ENCODE data around the gene ZNF384.

The ZNF384 gene

GRCh38 chr12:6699259-6699988 lies 10.2 kb upstream of the ZNF384 start:
- TF ChIP-seq, protein P1, sequence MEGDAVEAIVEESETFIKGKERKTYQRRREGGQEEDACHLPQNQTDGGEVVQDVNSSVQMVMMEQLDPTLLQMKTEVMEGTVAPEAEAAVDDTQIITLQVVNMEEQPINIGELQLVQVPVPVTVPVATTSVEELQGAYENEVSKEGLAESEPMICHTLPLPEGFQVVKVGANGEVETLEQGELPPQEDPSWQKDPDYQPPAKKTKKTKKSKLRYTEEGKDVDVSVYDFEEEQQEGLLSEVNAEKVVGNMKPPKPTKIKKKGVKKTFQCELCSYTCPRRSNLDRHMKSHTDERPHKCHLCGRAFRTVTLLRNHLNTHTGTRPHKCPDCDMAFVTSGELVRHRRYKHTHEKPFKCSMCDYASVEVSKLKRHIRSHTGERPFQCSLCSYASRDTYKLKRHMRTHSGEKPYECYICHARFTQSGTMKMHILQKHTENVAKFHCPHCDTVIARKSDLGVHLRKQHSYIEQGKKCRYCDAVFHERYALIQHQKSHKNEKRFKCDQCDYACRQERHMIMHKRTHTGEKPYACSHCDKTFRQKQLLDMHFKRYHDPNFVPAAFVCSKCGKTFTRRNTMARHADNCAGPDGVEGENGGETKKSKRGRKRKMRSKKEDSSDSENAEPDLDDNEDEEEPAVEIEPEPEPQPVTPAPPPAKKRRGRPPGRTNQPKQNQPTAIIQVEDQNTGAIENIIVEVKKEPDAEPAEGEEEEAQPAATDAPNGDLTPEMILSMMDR (conservative IDR thresholded peaks at IDR 0.05; ENCODE audit: low read depth), result no peak
- no peak for DNase-seq (ENCODE audit: low spot score)
- POLR2A ChIA-PET (ENCODE audit: low non-redundant PET), result no interaction called here
- H3K27ac ChIP-seq, result no peak overlapping the region
- CTCF ChIA-PET, result interaction anchor here (0.6 to 1.6 kb wide), 3 partner anchors 26 to 85 kb away, joined by 4 to 9 read pairs (median 6); no protein-coding TSS in a partner anchor

DNA sequence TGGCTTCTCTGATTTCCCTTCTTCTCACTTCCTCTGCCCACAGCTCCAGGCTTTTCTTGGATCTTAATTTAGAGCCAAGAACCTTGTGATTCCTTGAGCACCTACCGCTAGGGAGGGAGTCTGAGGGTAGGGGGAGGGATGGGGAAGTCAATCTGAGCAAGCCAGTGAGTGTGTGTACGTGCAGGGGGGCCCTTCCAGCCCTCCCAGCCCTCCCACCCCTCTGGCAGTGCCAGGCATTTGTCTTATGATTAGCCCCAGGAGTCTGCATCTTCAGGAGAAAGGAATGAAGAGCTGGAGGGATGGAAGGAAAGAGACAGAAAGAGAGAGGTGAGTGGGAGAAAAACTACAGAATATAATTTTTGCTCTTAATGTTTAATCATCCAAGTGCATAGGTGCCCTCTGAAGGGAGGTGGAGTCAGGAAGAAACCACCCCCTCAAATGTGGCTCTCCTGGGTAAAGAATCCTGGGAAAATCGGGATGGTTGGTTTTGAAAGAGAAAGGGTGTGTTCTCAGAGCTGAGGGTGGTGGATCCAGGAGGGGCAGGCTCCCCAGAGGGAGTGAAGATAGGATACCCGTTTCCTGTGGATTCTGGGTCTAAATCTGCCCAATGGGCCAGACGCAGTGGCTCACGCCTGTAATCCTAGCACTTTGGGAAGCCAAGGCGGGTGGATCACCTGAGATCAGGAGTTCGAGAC lies 9.3 kb upstream of the ZNF384 start:
- ChIA-PET CTCF (interaction anchor here (0.6 to 1.6 kb wide), 6 partner anchors 27 to 400 kb away, joined by 3 to 9 read pairs (median 5); no protein-coding TSS in a partner anchor), POLR2A (ENCODE audit: low non-redundant PET) (no interaction called here)
- TF ChIP-seq, protein P1 (conservative IDR thresholded peaks at IDR 0.05; ENCODE audit: low read depth), result no peak
- no peak for DNase-seq (ENCODE audit: low spot score)
- no peak overlapping the region for H3K27ac ChIP-seq

- ChIA-PET CTCF (interaction anchor here (0.6 to 1.6 kb wide), 4 partner anchors 80 to 399 kb away, joined by 3 to 9 read pairs (median 5); no protein-coding TSS in a partner anchor), POLR2A (ENCODE audit: low non-redundant PET) (no interaction called here)
- TF ChIP-seq, protein P1 (conservative IDR thresholded peaks at IDR 0.05; ENCODE audit: low read depth), result no peak; the same call in 1 of the 2 replicates
Measured at GRCh38 chr12:6697584-6698351, 8.6 kb upstream of the ZNF384 start.

GRCh38 chr12:6696690-6697583 lies 7.8 kb upstream of the ZNF384 start:
- no peak overlapping the region for H3K27ac ChIP-seq
- ChIA-PET POLR2A (ENCODE audit: low non-redundant PET) (interaction anchor here (0.6 kb wide), 2 partner anchors 99 to 155 kb away, joined by 3 read pairs; no protein-coding TSS in a partner anchor), CTCF (interaction anchor here (0.5 kb wide), 1 partner anchor 15 kb away, joined by 3 read pairs; no protein-coding TSS in a partner anchor)
- no peak for DNase-seq (ENCODE audit: low spot score)
- TF ChIP-seq, protein P1 (conservative IDR thresholded peaks at IDR 0.05; ENCODE audit: low read depth), result no peak

More at GRCh38 chr12:6697584-6698351, 8.6 kb upstream of the ZNF384 start:
- DNase-seq (ENCODE audit: low spot score), result peak; percentile 57
- H3K27ac ChIP-seq, result no peak overlapping the region

DNA sequence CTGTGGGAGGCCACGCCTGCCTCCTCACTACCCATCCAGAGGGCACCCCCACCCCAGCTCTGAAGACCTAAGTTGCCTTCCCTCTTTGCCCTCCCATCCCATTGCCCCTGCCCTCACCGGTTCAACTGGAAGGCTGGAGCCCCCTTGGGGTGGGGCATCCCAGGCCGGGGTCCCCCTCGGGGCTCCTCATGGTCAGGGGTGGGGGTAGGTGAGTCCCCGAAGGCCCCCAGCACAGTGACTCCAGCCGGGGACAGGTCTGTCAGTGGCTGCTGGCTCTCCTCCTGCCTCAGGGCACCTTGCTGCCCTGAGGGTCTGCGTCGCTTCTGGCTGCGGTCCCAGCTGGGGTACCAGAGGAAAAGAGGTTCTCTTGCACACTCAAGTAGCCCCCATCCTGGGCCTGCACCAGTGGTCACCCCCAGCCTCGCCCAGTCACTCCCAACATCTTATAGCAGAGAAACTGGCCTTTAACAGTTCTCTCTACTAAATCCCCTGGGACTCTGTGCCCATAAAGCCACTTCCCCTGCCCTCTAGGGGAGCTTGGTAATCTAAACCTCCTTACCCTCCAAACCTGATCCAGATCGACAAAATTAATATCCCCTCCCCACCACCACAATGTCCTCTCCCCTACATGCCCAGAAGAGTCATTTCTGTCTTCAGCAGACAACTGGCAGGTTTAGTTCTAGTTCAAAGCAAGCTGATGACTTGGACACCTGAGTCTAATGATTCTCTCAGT lies 6.3 kb upstream of the ZNF384 start:
- TF ChIP-seq, protein P1 (conservative IDR thresholded peaks at IDR 0.05; ENCODE audit: low read depth), result no peak
- ChIA-PET POLR2A (ENCODE audit: low non-redundant PET) (no interaction called here), CTCF (interaction anchor here (0.5 to 1.0 kb wide), 2 partner anchors 28 to 128 kb away, joined by 3 to 5 read pairs; no protein-coding TSS in a partner anchor)
- H3K27ac ChIP-seq, result no peak overlapping the region
- no peak for DNase-seq (ENCODE audit: low spot score)

All from RWPE1 (cell line).